Esophagus squamous epithelium (tissue), 5 donors: Measurements from ENCODE around the gene IFI27L1. TPM values are rescaled to one million over a fixed set of nuclear protein-coding genes. Genes with fewer than 3 reads are reported as not detected.

Experiments
- DNase-seq: peaks from one replicate; lab custom pipeline; 2025; lab: John Stamatoyannopoulos, UW
- H3K27ac ChIP-seq, 4 donors: fragments of 200-600 bp; sonication (generic); one replicate each; pipeline ENCODE4 v1.5.1; 2016 to 2019; ENCODE audit warnings: mild to moderate bottlenecking in 1 of 4
- H3K27me3 ChIP-seq, 4 donors: fragments of 200-600 bp; sonication (generic); 1 replicate in 3 of 4; 2 replicates in 1 of 4; pipeline versions ENCODE4 v1.5.1 to v1.6.0; 2017 to 2021; ENCODE audit warnings: antibody characterized with exemption in 1 of 4
- H3K36me3 ChIP-seq, 3 donors: fragments of 200-600 bp; sonication (generic); one replicate each; pipeline ENCODE4 v1.5.1; 2016 to 2019
- H3K4me1 ChIP-seq, 3 donors: fragments of 200-600 bp; sonication (generic); one replicate each; pipeline ENCODE4 v1.5.1; 2017 to 2019
- H3K4me3 ChIP-seq, 4 donors: fragments of 200-600 bp; sonication (generic); 1 replicate in 3 of 4; 2 replicates in 1 of 4; pipeline ENCODE4 v1.5.1; 2016 to 2019; ENCODE audit warnings: mild to moderate bottlenecking in 2 of 4, moderate library complexity in 1 of 4
- H3K9me3 ChIP-seq, 3 donors: fragments of 200-600 bp; sonication (generic); one replicate each; pipeline ENCODE4 v1.5.1; 2016 to 2019
- POLR2A ChIP-seq, 4 donors: fragments of 450-650 bp; IDR thresholded peaks; one replicate each; pipeline ENCODE4 v1.6.1; 2017; ENCODE audit warnings: antibody characterized with exemption in 4 of 4, mild to moderate bottlenecking in 4 of 4, moderate library complexity in 3 of 4
- WGBS, 2 donors: methylation state at CpG; one replicate each; pipeline ENCODE4 v1.1.5; 2018; 5-methylcytosine and 5-hydroxymethylcytosine counted together
- intact Hi-C: fragments of 100-400 bp; cut with DNase I; formaldehyde crosslinking; loops from one replicate; pipeline ENCODE4 v1.15.0; 2022
- total RNA-seq, 4 donors: library from RNA; depleted of rRNA; stranded (reverse); fragments of >200 nt; gene quantifications; one replicate each; pipeline ENCODE4 v1.1.0, GENCODE V29; 2016
- TF ChIP-seq, protein P1 (sequence below), 6 experiments: fragments of 450-650 bp in 4 of 6; fragments of 200-600 bp in 2 of 6; sonication (generic) in 2 of 6; IDR thresholded peaks; one replicate each; pipeline ENCODE4 v1.5.1; 2016 to 2019; ENCODE audit warnings: antibody characterized with exemption in 6 of 6, mild to moderate bottlenecking in 4 of 6, moderate library complexity in 4 of 6
- donor health status: DM: yes; HTN: yes; CAD: no.

The IFI27L1 gene, protein sequence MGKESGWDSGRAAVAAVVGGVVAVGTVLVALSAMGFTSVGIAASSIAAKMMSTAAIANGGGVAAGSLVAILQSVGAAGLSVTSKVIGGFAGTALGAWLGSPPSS
- total RNA-seq = 10 to 100 TPM in 1 of 4 donors, 1 to 10 TPM in 3; 1.9 to 12.5 (median 8.6) TPM

DNA sequence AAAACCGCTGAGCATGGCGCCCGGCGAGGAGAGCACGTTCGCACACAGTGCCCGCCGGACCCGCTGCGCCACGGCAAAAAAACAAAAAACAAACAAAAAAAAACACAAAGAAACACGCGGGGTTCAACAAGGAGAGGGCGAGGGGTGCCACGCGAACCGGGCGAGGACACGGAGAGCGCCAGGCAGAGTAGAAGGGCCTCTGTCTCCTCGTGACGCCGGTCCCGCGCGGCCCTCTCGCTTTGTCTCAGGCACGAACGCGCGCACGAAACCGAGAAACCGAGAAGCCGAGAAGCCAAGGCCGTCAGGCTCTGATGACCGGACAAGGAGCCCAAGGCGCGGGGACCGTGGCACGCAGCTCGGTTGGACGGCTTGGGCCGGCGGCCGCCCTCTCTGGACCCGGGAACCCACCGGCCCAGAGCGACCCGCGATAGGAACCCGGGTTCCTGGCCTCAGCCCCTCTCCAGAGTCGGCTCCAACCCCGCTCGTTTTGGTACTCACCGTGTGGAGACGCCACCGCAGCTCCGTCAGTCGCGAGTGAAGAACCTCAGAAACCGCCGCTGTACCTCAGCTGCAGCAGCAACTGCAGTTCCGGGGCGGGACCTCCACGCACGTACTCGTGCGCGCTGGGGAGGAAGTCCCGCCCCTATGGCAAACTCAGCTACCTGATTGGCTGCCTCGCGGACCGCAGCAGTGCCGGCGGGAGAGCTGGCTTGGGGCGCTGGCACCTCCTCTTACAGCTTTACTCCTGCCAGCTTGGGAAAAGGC, at the start of gene IFI27L1, which contains the start of gene DDX24:
TSS of gene IFI27L1 (plus strand) at position 690 of the 765 bp plus-strand sequence. CDS start 15,628 bp downstream, outside the sequence.
TSS of gene DDX24 (minus strand) at position 582 of the 765 bp plus-strand sequence. CDS start 1,460 bp downstream, outside the sequence.
- peak in 3 of 4 donors; percentile 91 to 99 (median 97) for TF ChIP-seq POLR2A (IDR thresholded peaks at IDR 0.05)
- TF ChIP-seq, protein P1, sequence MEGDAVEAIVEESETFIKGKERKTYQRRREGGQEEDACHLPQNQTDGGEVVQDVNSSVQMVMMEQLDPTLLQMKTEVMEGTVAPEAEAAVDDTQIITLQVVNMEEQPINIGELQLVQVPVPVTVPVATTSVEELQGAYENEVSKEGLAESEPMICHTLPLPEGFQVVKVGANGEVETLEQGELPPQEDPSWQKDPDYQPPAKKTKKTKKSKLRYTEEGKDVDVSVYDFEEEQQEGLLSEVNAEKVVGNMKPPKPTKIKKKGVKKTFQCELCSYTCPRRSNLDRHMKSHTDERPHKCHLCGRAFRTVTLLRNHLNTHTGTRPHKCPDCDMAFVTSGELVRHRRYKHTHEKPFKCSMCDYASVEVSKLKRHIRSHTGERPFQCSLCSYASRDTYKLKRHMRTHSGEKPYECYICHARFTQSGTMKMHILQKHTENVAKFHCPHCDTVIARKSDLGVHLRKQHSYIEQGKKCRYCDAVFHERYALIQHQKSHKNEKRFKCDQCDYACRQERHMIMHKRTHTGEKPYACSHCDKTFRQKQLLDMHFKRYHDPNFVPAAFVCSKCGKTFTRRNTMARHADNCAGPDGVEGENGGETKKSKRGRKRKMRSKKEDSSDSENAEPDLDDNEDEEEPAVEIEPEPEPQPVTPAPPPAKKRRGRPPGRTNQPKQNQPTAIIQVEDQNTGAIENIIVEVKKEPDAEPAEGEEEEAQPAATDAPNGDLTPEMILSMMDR (IDR thresholded peaks at IDR 0.05) = peak in 1 of 6 experiments; percentile 15
- H3K9me3 ChIP-seq = no peaks in the 10 kb centered on the region
- H3K27ac ChIP-seq = peak within 1 kb of the TSS; percentile 91 to 98 (median 94)
- peak; percentile 70 for DNase-seq
- intact Hi-C loops = no loop called here
- peaks cover 0 to 28% (median 3%) of the 10 kb centered on the region in 3 donors for H3K36me3 ChIP-seq
- H3K4me3 ChIP-seq = peak within 1 kb of the TSS; percentile 69 to 99 (median 84)
- 0% methylated on average over 30 to 34 of the region's 77 CpGs for WGBS, 2 donors
- H3K27me3 ChIP-seq = no peaks in the 10 kb centered on the region
- peaks cover 17 to 56% (median 42%) of the 10 kb centered on the region in 3 donors for H3K4me1 ChIP-seq

DNA sequence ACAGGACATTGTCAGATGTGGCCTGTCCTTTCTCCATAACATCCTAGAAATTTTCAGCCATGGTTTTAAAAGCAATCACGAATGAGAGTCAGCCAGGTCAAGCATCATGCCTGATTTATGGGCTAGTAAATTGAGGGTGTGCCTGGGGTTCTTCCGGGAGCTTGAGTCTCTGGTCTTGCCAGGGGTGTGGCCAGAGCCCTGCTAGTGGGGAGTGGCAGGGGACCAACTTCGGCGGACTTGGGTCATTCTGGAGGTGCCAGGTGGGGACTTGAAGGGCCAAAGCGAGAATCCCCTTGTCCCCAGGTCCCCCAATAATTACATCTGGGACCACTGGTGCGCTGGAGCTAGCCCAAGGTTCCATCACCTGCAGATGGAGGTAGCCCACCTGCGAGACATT, 49.2 kb upstream of the IFI27L1 start:
- no peak overlapping the region for H3K27ac ChIP-seq
- DNase-seq = no peak
- H3K4me1 ChIP-seq = peaks cover 5 to 20% (median 12%) of the 10 kb centered on the region in 3 donors
- no peaks in the 10 kb centered on the region for H3K27me3 ChIP-seq
- TF ChIP-seq, protein P1 (IDR thresholded peaks at IDR 0.05) = no peak
- TF ChIP-seq POLR2A (IDR thresholded peaks at IDR 0.05) = no peak
- intact Hi-C loops = loop anchor here (5.0 kb wide), 1 partner anchor 105 kb away; no protein-coding TSS in a partner anchor
- no peak overlapping the region for H3K4me3 ChIP-seq
- no peaks in the 10 kb centered on the region for H3K36me3 ChIP-seq
- WGBS, 2 donors = 64 to 67% methylated on average over 6 of the region's 7 CpGs
- no peaks in the 10 kb centered on the region for H3K9me3 ChIP-seq

DNA sequence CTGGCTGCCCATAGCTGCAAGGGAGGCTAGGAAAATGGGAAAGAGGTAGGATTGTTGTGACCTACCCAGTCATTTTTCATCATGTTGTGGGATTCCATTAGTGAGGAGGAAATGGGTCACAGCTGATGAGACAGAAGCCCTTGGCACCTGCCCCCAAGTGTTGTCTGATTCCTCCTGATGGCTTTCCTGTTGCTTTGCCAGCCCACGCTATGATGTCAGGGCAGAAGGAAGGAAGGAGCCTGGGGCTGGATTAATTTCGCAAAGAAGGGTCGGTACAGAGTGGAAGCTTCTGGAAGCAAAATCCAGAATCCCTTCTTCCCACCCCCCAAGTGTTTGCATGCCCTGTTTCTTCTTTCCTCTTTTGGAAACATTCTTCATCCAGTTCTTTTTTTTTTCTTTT, 46.2 kb upstream of the IFI27L1 start:
- intact Hi-C loops = loop anchor here (5.0 kb wide), 1 partner anchor 102 kb away; no protein-coding TSS in a partner anchor
- WGBS, 2 donors = 63 to 84% methylated on average over 3 of the region's 3 CpGs
- TF ChIP-seq, protein P1 (IDR thresholded peaks at IDR 0.05) = no peak
- no peak for TF ChIP-seq POLR2A (IDR thresholded peaks at IDR 0.05)
- H3K27ac ChIP-seq = no peak overlapping the region
- H3K27me3 ChIP-seq = no peaks in the 10 kb centered on the region
- no peak for DNase-seq
- no peak overlapping the region for H3K4me3 ChIP-seq
- H3K9me3 ChIP-seq = no peaks in the 10 kb centered on the region
- no peaks in the 10 kb centered on the region for H3K4me1 ChIP-seq
- peaks cover 0 to 7% (median 0%) of the 10 kb centered on the region in 3 donors for H3K36me3 ChIP-seq

DNA sequence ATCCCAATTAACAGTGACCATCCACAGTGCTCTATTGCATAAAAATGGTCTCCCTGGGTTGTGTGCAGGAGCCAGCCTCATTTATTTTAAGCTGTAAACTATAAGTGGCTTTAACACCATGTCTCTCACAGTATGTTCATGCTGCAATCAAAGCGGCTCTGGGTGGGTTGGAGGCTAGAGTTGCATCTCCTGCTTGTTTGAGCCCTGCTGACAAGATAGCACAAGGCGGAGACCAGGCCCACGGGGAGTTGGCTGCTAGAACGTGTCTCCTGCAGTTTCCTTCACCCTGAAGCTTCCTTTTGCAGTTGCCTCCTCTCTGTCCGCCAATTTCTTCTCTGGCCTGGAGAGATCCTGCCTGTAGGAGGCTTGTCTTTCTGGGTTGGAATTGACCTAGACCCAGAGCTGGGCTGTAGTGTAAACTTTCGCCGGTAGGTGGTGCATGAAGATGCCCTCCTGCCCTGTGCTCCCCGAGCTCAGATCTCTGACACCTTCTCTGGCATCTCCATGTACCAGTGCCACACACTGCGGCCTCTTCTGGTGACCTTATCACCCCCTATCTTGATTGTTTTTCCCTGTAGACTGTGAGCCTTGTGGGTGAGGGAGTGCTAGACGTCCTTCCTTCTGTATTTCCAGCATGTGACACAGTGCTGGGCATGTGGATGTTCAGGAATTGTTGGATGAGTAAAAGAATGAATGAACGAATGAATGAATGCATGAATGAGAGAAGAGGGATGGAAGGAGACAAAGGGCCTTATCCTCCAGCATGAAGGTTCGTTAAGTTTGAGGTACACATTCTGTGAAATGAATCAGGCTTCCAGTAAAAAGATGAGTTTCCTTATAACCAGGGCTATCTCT, 44.6 kb upstream of the IFI27L1 start:
- H3K27ac ChIP-seq = no peak overlapping the region
- no peak for DNase-seq
- no peak for TF ChIP-seq POLR2A (IDR thresholded peaks at IDR 0.05)
- TF ChIP-seq, protein P1 (IDR thresholded peaks at IDR 0.05) = peak; percentile 63 to 90 (median 84)
- H3K27me3 ChIP-seq = no peaks in the 10 kb centered on the region
- WGBS, 2 donors = 19 to 30% methylated on average over 11 of the region's 12 CpGs
- intact Hi-C loops = no loop called here
- H3K4me3 ChIP-seq = no peak overlapping the region
- H3K9me3 ChIP-seq = no peaks in the 10 kb centered on the region
- H3K4me1 ChIP-seq = peaks cover 0 to under 1% (median 0%) of the 10 kb centered on the region in 3 donors
- H3K36me3 ChIP-seq = peaks cover 0 to 7% (median 0%) of the 10 kb centered on the region in 3 donors
